Measurements from ENCODE around the gene BRIP1.

Gene BRIP1

GRCh38 chr17:61764846-61765245 lies 98.5 kb downstream of the BRIP1 start:
- in situ Hi-C loops (cut with HindIII; ENCODE audit: low sequenced_read_pairs), result no loop called here

DNA sequence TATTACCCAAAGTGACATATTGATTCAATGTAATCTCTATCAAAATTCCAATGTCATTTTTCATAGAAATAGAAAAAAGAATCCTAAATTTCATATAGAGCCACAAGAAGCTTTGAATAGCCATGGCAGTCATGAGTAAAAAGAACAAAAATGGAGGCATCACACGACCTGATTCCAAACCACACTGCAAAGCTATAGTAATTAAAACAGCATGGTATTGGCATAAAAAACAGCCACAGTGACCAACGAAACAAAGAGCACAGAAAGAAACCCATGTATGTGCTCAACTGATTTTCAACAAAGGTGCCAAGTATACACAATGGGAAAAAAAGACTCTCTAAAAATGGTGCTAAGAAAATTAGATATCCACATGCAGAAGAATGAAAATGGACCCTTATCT lies 101.5 kb downstream of the BRIP1 start:
- in situ Hi-C loops (cut with HindIII; ENCODE audit: low sequenced_read_pairs), result no loop called here

GRCh38 chr17:61759362-61759761 lies 104.0 kb downstream of the BRIP1 start:
- in situ Hi-C loops (cut with HindIII; ENCODE audit: low sequenced_read_pairs), result no loop called here

DNA sequence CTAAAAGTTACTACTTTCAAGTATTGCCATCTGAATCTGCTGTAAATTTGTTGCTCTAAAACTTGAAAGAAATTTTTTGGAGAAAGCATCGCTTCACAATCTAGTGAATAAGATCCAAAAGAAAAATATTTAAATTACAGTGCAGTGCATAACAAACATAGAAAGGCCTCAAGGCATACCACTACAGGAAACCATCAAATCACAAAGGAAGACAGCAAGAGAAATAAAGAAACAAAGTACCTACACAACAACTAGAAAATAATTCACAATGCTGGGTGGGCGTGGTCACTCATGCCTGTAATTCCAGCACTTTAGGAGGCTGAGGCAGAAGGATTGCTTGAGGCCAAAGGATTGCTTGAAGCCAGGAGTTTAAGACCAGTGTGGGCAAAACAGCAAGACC lies 104.9 kb downstream of the BRIP1 start:
- in situ Hi-C loops (cut with HindIII; ENCODE audit: low sequenced_read_pairs), result no loop called here

DNA sequence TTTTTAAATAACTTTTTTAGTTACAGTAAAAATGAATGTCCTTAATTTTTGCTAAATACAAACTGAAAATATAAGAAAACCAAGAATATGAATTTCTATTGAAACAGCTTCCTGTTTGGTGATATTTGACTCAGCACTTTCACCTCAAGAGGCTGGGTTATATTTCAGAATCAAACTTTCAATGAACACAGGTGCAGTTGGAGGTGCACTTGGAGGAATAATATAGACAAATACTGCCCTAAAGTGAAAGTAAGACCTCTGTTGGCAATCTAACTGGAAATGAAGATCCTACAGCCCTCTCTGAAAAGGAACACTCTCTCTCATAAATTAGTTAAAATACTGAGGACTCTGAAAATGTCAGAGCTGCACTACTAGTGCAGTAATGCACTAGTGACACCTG lies 106.2 kb downstream of the BRIP1 start:
- in situ Hi-C loops (cut with HindIII; ENCODE audit: low sequenced_read_pairs), result no loop called here

- in situ Hi-C loops (cut with HindIII; ENCODE audit: low sequenced_read_pairs), result no loop called here
Observed at GRCh38 chr17:61756561-61756960, 106.8 kb downstream of the BRIP1 start.

- in situ Hi-C loops (cut with HindIII; ENCODE audit: low sequenced_read_pairs), result no loop called here
Observed at GRCh38 chr17:61755668-61756067, 107.7 kb downstream of the BRIP1 start.

DNA sequence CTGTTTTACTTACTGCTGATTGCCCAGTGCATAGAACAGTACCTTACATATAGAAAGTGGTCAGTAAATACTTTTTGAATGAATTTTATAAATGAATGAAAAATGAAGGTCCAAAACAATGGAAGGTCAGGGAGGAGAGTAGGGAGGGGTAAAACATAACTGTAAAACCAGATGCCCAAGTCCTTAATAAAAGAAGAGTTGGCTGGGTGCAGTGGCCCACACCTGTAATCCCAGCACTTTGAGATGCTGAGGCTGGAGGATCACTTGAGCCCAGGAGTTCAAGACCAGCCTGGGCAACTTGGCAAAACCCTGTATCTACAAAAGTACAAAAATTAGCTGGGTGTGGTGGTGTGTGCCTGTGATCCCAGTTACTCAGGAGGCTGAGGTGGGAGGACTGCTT lies 108.2 kb downstream of the BRIP1 start:
- in situ Hi-C loops (cut with HindIII; ENCODE audit: low sequenced_read_pairs), result no loop called here

DNA sequence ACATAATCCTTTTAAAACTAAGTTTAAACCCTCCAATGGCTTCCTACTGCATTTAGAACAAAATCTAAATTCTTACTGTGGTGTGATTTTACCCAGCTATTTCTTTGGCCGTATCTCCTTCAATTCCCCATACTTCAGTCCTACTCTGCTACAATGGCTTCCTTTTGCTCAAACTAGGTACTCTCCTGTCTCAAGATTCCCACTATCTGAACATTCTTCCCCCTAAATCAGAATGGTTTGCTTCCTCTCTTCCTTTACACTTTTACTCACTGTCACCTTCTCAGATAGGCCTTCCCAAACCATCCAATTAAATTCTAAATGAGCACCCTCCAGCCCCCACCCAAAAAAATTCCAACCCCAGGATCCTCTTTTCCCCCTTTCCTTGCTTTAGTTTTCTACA lies 109.2 kb downstream of the BRIP1 start:
- in situ Hi-C loops (cut with HindIII; ENCODE audit: low sequenced_read_pairs), result no loop called here

GRCh38 chr17:61753696-61754095 lies 109.6 kb downstream of the BRIP1 start:
- in situ Hi-C loops (cut with HindIII; ENCODE audit: low sequenced_read_pairs), result no loop called here

DNA sequence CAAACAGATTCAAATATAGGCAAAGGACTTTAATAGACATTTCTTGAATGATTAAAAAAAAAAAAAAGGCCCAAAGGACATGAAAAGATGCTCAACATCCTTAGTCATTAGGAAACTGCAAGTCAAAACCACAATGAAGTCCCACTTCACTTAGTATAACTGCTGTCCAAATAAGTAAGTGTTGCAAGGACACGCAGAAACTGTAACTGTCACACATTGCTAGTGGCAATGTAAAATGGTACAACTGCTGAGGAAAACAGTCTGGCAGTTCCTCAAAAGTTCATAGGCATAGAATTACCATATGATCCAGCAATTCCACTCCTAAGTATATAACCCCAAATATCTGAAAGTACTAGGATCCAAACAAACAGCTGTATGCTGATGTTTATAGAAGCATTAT lies 112.7 kb downstream of the BRIP1 start:
- in situ Hi-C loops (cut with HindIII; ENCODE audit: low sequenced_read_pairs), result no loop called here

- in situ Hi-C loops (cut with HindIII; ENCODE audit: low sequenced_read_pairs), result no loop called here
Observed at GRCh38 chr17:61749823-61750404, 113.4 kb downstream of the BRIP1 start.

GRCh38 chr17:61746248-61746985 lies 116.9 kb downstream of the BRIP1 start:
- in situ Hi-C loops (cut with HindIII; ENCODE audit: low sequenced_read_pairs), result no loop called here

- in situ Hi-C loops (cut with HindIII; ENCODE audit: low sequenced_read_pairs), result no loop called here
Observed at GRCh38 chr17:61744804-61745203, 118.5 kb downstream of the BRIP1 start.

DNA sequence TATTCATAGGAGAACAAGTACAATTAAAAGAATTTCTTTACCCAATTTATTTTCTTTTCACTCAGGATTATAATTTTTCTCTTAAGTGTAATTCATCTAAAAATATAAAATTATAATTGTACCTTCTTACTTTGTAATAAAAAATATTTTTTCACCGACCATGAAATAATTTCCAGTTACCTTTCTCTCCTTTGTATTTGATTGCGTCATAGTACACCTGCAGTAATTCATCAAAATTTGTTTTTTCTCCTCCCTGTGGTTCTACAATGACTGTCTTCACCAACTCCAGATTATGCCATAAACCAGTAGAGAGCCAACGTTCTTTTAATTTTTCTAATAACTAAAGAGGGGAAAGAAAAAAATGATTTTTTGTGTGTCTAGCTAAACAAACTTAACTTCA lies 119.1 kb downstream of the BRIP1 start:
- in situ Hi-C loops (cut with HindIII; ENCODE audit: low sequenced_read_pairs), result no loop called here

GRCh38 chr17:61743766-61744165 lies 119.6 kb downstream of the BRIP1 start:
- in situ Hi-C loops (cut with HindIII; ENCODE audit: low sequenced_read_pairs), result no loop called here

GRCh38 chr17:61739002-61739401 lies 124.3 kb downstream of the BRIP1 start:
- in situ Hi-C loops (cut with HindIII; ENCODE audit: low sequenced_read_pairs), result no loop called here

DNA sequence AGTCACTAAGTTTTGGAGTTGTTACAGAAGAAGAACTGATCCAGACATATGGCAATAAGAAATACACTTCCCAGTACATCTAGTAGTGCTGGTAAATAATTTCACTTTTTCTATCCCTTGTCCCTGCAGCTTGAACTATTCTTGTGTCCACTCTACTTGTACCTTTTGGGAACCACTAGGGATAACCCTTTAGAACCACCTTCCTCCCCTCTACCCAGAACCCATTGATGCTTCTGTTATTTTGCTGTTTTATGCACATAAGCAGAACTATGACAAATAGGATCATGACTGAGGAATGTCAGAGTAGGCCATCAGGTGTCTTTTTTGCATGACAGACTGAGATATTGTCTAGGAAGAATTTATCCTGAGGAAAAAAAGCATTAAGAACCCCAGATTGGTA lies 125.1 kb downstream of the BRIP1 start:
- in situ Hi-C loops (cut with HindIII; ENCODE audit: low sequenced_read_pairs), result no loop called here

- in situ Hi-C loops (cut with HindIII; ENCODE audit: low sequenced_read_pairs), result no loop called here
Observed at GRCh38 chr17:61737820-61738219, 125.5 kb downstream of the BRIP1 start.

GRCh38 chr17:61736438-61736837 lies 126.9 kb downstream of the BRIP1 start:
- in situ Hi-C loops (cut with HindIII; ENCODE audit: low sequenced_read_pairs), result no loop called here

DNA sequence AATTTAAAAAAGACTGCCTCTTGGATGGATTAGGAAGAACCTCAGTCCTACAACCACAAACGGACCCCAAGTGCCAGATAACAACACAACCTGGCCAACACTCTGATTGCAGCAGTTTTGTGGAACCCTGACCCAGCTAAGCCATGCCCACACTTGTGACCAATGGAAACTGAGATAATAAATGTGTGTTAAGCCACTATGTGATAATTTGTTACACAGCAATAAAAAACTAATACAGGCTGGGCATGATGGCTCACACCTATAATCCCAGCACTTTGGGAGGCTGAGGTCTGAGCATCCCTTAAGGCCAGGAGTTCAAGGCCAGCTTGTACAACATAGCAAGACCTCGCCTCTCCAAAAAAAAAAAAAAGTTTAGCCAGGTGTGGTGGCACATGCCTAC lies 127.5 kb downstream of the BRIP1 start:
- in situ Hi-C loops (cut with HindIII; ENCODE audit: low sequenced_read_pairs), result no loop called here

GRCh38 chr17:61734466-61734865 lies 128.9 kb downstream of the BRIP1 start:
- in situ Hi-C loops (cut with HindIII; ENCODE audit: low sequenced_read_pairs), result no loop called here

GRCh38 chr17:61734012-61734411 lies 129.3 kb downstream of the BRIP1 start:
- in situ Hi-C loops (cut with HindIII; ENCODE audit: low sequenced_read_pairs), result no loop called here
